HG03139 (cell line): ENCODE data around the gene LIPC.
A peak's percentile ranks its signal among the peaks of the same experiment; 100 is the strongest.

Source experiments
- ATAC-seq: cut with Tn5 transposase; IDR thresholded peaks from one replicate; pipeline ENCODE4 v1.9.1; 2021; ENCODE audit not compliant: unreplicated experiment

The LIPC gene

GRCh38 chr15:58453931-58454793, 22.4 kb downstream of the LIPC start:
- ATAC-seq, result no peak

GRCh38 chr15:58454950-58455401, 23.2 kb downstream of the LIPC start:
- ATAC-seq, result no peak

- ATAC-seq, result peak; percentile 57
Measured at GRCh38 chr15:58457466-58457965, 25.7 kb downstream of the LIPC start.

- no peak for ATAC-seq
Measured at GRCh38 chr15:58458076-58458475, 26.3 kb downstream of the LIPC start.

GRCh38 chr15:58459045-58459444, 27.3 kb downstream of the LIPC start:
- no peak for ATAC-seq

GRCh38 chr15:58459560-58459959, 27.8 kb downstream of the LIPC start:
- ATAC-seq, result no peak

GRCh38 chr15:58460116-58460790, 28.5 kb downstream of the LIPC start:
- ATAC-seq, result no peak

- ATAC-seq, result no peak
Measured at GRCh38 chr15:58460872-58461271, 29.1 kb downstream of the LIPC start.

- no peak for ATAC-seq
Measured at GRCh38 chr15:58462547-58462946, 30.8 kb downstream of the LIPC start.

GRCh38 chr15:58462973-58463663, 31.3 kb downstream of the LIPC start:
- no peak for ATAC-seq

GRCh38 chr15:58463815-58464650, 32.2 kb downstream of the LIPC start:
- ATAC-seq, result no peak

- no peak for ATAC-seq
Measured at GRCh38 chr15:58465070-58465469, 33.3 kb downstream of the LIPC start.

- ATAC-seq, result no peak
Measured at GRCh38 chr15:58465866-58466517, 34.2 kb downstream of the LIPC start.

GRCh38 chr15:58466566-58466965, 34.8 kb downstream of the LIPC start:
- ATAC-seq, result no peak

- no peak for ATAC-seq
Measured at GRCh38 chr15:58467121-58467721, 35.4 kb downstream of the LIPC start.

GRCh38 chr15:58467722-58468423, 36.1 kb downstream of the LIPC start:
- no peak for ATAC-seq

- ATAC-seq, result no peak
Measured at GRCh38 chr15:58469432-58470353, 37.9 kb downstream of the LIPC start.

GRCh38 chr15:58471348-58471747, 39.6 kb downstream of the LIPC start:
- no peak for ATAC-seq
